VCaP (cell line): Measurements from ENCODE around the gene PLEKHO2.

Experiments used
- H3K27ac ChIP-seq: fragments of 450-650 bp; 2 replicates; pipeline ENCODE4 v1.5.1; 2017
- TF ChIP-seq, protein P1 (sequence below): fragments of 450-650 bp; conservative IDR thresholded peaks from 2 replicates; pipeline ENCODE4 v1.5.1; 2017; ENCODE audit warnings: mild to moderate bottlenecking, moderate library complexity

Gene PLEKHO2

GRCh38 chr15:64915518-64916227 is 74.0 kb downstream of the PLEKHO2 start:
- TF ChIP-seq, protein P1, sequence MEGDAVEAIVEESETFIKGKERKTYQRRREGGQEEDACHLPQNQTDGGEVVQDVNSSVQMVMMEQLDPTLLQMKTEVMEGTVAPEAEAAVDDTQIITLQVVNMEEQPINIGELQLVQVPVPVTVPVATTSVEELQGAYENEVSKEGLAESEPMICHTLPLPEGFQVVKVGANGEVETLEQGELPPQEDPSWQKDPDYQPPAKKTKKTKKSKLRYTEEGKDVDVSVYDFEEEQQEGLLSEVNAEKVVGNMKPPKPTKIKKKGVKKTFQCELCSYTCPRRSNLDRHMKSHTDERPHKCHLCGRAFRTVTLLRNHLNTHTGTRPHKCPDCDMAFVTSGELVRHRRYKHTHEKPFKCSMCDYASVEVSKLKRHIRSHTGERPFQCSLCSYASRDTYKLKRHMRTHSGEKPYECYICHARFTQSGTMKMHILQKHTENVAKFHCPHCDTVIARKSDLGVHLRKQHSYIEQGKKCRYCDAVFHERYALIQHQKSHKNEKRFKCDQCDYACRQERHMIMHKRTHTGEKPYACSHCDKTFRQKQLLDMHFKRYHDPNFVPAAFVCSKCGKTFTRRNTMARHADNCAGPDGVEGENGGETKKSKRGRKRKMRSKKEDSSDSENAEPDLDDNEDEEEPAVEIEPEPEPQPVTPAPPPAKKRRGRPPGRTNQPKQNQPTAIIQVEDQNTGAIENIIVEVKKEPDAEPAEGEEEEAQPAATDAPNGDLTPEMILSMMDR = no peak
- H3K27ac ChIP-seq = no peak overlapping the region

DNA sequence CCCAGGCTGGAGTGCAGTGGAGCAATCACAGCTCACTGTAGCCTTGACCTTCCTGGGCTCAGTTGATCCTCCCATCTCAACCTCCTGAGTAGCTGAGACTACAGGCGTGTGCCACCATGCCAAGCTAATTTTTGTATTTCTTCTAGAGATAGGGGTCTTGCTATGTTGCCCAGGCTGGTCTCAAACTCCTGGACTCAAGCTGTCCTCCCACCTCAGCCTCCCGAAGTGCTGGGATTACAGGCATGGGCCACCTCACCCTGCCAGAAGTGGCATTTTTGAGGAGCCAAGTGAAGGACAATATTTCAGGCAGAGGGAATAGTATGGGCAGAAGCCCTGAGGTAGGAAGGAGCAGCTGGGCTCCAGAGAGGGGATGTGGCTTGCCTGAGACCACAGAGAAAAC is 74.7 kb downstream of the PLEKHO2 start:
- TF ChIP-seq, protein P1 = no peak
- no peak overlapping the region for H3K27ac ChIP-seq

GRCh38 chr15:64917211-64917610 is 75.5 kb downstream of the PLEKHO2 start:
- TF ChIP-seq, protein P1 = no peak
- no peak overlapping the region for H3K27ac ChIP-seq
